Measurements from ENCODE around the gene JAZF1.

JAZF1 gene

DNA sequence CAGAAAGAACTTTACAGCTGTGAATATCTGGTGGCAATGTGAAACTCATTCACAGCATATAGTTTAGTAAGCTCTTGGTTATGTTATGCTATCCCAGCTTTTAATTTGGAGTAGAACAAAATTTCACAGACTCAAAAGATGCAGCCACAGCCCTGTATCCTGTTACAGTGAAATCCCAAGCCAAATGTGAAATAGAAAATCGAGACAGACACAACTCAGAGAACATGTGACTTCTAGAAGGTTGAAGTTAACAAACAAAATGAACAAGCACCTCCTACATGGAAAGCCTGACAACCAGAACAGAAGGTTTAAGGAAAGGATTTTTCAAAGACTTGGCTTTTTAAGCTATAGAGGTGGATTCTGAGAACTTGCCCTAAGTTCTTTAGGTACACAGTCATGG, 39.6 kb downstream of the JAZF1 start:
- Histone ChIP-seq H3K27me3 (ENCODE audit: low read length) (no peaks in the 10 kb centered on the region), H4K20me1 (ENCODE audit: low read depth, low read length) (no peaks in the 10 kb centered on the region), H3K9me3 (ENCODE audit: insufficient read depth, low read length) (no peaks in the 10 kb centered on the region), H3K36me3 (ENCODE audit: low read length) (no peaks in the 10 kb centered on the region), H3K79me2 (ENCODE audit: insufficient read depth, low read length) (no peaks in the 10 kb centered on the region), H3K4me2 (ENCODE audit: low read depth, low read length, poor library complexity, severe bottlenecking) (no peak overlapping the region), H3F3A (ENCODE audit: insufficient read depth) (no peaks in the 10 kb centered on the region), H2AFZ (ENCODE audit: low read depth, low read length, severe bottlenecking) (no peak overlapping the region), H3K9ac (ENCODE audit: low read length) (no peak overlapping the region), H3K4me3 (ENCODE audit: insufficient read depth, low read length, poor library complexity, severe bottlenecking) (no peak overlapping the region), H3K9me2 (replicated peaks; ENCODE audit: insufficient read depth, low read length) (no peaks in the 10 kb centered on the region), H3K27ac (ENCODE audit: low read depth, low read length) (no peak overlapping the region)
- TF ChIP-seq EZH2phosphoT487 (conservative IDR thresholded peaks at IDR 0.05; ENCODE audit: low read length): no peak
- TF ChIP-seq, protein P1, sequence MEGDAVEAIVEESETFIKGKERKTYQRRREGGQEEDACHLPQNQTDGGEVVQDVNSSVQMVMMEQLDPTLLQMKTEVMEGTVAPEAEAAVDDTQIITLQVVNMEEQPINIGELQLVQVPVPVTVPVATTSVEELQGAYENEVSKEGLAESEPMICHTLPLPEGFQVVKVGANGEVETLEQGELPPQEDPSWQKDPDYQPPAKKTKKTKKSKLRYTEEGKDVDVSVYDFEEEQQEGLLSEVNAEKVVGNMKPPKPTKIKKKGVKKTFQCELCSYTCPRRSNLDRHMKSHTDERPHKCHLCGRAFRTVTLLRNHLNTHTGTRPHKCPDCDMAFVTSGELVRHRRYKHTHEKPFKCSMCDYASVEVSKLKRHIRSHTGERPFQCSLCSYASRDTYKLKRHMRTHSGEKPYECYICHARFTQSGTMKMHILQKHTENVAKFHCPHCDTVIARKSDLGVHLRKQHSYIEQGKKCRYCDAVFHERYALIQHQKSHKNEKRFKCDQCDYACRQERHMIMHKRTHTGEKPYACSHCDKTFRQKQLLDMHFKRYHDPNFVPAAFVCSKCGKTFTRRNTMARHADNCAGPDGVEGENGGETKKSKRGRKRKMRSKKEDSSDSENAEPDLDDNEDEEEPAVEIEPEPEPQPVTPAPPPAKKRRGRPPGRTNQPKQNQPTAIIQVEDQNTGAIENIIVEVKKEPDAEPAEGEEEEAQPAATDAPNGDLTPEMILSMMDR (IDR thresholded peaks at IDR 0.05; ENCODE audit: insufficient read depth, low read length, poor library complexity, severe bottlenecking): no peak

GRCh38 chr7:28138837-28139236, 41.8 kb downstream of the JAZF1 start:
- TF ChIP-seq, protein P1 (IDR thresholded peaks at IDR 0.05; ENCODE audit: insufficient read depth, low read length, poor library complexity, severe bottlenecking): no peak
- TF ChIP-seq EZH2phosphoT487 (conservative IDR thresholded peaks at IDR 0.05; ENCODE audit: low read length): no peak
- H3K79me2 ChIP-seq (ENCODE audit: insufficient read depth, low read length): no peaks in the 10 kb centered on the region
- H4K20me1 ChIP-seq (ENCODE audit: low read depth, low read length): no peaks in the 10 kb centered on the region
- H3K27me3 ChIP-seq (ENCODE audit: low read length): no peaks in the 10 kb centered on the region
- H3K9me3 ChIP-seq (ENCODE audit: insufficient read depth, low read length): no peaks in the 10 kb centered on the region
- no peak overlapping the region for H3K4me3 ChIP-seq (ENCODE audit: insufficient read depth, low read length, poor library complexity, severe bottlenecking)
- no peaks in the 10 kb centered on the region for H3K9me2 ChIP-seq (replicated peaks; ENCODE audit: insufficient read depth, low read length)
- no peak overlapping the region for H2AFZ ChIP-seq (ENCODE audit: low read depth, low read length, severe bottlenecking)
- H3K36me3 ChIP-seq (ENCODE audit: low read length): no peaks in the 10 kb centered on the region
- no peaks in the 10 kb centered on the region for H3F3A ChIP-seq (ENCODE audit: insufficient read depth)
- no peak overlapping the region for H3K27ac ChIP-seq (ENCODE audit: low read depth, low read length)
- H3K9ac ChIP-seq (ENCODE audit: low read length): no peak overlapping the region
- no peak overlapping the region for H3K4me2 ChIP-seq (ENCODE audit: low read depth, low read length, poor library complexity, severe bottlenecking)

DNA sequence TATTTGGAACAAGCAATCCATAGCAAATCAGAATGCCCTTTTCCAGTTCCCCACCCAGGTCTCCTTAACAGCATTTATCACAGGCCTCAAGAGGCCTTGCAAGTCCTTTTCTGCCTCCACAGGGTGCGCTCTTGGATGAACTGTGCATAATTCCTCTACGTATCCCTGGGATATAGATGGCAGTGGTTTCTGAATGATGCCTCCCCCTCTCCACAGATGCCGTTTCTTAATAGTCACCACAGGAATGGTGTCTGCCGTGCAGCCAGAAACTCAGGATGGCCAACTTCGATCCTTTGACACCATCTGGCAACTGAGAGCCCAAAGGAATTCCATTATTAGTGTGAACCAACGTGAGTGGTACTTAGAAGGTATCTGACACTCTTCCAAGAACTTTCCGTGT, 43.1 kb downstream of the JAZF1 start:
- no peaks in the 10 kb centered on the region for H3K9me2 ChIP-seq (replicated peaks; ENCODE audit: insufficient read depth, low read length)
- no peaks in the 10 kb centered on the region for H4K20me1 ChIP-seq (ENCODE audit: low read depth, low read length)
- no peak overlapping the region for H3K4me3 ChIP-seq (ENCODE audit: insufficient read depth, low read length, poor library complexity, severe bottlenecking)
- no peak overlapping the region for H3K9ac ChIP-seq (ENCODE audit: low read length)
- H3K79me2 ChIP-seq (ENCODE audit: insufficient read depth, low read length): no peaks in the 10 kb centered on the region
- H3K36me3 ChIP-seq (ENCODE audit: low read length): no peaks in the 10 kb centered on the region
- H3F3A ChIP-seq (ENCODE audit: insufficient read depth): no peaks in the 10 kb centered on the region
- no peak overlapping the region for H3K27ac ChIP-seq (ENCODE audit: low read depth, low read length)
- no peaks in the 10 kb centered on the region for H3K9me3 ChIP-seq (ENCODE audit: insufficient read depth, low read length)
- TF ChIP-seq, protein P1 (IDR thresholded peaks at IDR 0.05; ENCODE audit: insufficient read depth, low read length, poor library complexity, severe bottlenecking): no peak
- TF ChIP-seq EZH2phosphoT487 (conservative IDR thresholded peaks at IDR 0.05; ENCODE audit: low read length): no peak
- no peak overlapping the region for H3K4me2 ChIP-seq (ENCODE audit: low read depth, low read length, poor library complexity, severe bottlenecking)
- no peak overlapping the region for H2AFZ ChIP-seq (ENCODE audit: low read depth, low read length, severe bottlenecking)
- no peaks in the 10 kb centered on the region for H3K27me3 ChIP-seq (ENCODE audit: low read length)

Data from SU-DHL-6 (cell line).